ENCODE data around the gene TPPP. TPM values are rescaled to one million over a fixed set of nuclear protein-coding genes. Genes with fewer than 3 reads are reported as not detected.

The TPPP gene
- total and polyA plus RNA-seq, 2 donors (not counting 3 experiments of a cell fraction or from before 2014, with no cell fraction given): 0.04 to 0.09 TPM

DNA sequence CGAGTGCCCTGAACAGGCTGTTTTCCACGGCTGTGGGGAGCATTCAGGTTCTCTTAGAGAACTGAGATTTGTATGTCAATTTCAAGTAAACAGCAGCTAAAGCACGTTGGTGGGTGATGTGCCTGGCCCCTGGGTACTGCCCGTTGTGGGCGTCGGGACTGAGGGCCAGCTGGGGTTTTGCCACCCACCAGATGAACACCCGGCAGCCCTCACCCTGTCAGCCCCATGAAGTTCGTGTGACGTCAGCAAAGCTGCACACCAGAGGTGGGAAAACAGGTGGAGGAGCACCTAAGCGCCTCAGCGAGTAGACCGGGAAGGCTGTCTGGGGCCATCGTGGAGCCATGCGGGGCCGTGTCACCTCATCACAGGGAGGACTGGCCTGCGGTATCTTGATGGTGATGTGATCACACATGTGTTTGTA, 71.8 kb downstream of the TPPP start:
- TF ChIP-seq POLR2A (IDR thresholded peaks at IDR 0.05; ENCODE audit: low read depth, low read length) (no peak), GATA2 (IDR thresholded peaks at IDR 0.05; ENCODE audit: insufficient read depth, insufficient read length, low read depth, low read length) (no peak), MYC (IDR thresholded peaks at IDR 0.05; ENCODE audit: low read depth, low read length) (no peak), FOS (IDR thresholded peaks at IDR 0.05; ENCODE audit: borderline replicate concordance, insufficient read depth, low read length) (no peak), EZH2 (IDR thresholded peaks at IDR 0.05; ENCODE audit: borderline replicate concordance, low read depth, low read length, severe bottlenecking) (no peak), POLR2AphosphoS5 (IDR thresholded peaks at IDR 0.05; ENCODE audit: insufficient read depth, low read depth, low read length) (no peak), JUN (IDR thresholded peaks at IDR 0.05; ENCODE audit: borderline replicate concordance, insufficient read depth, insufficient read length, low read depth) (no peak)
- TF ChIP-seq, protein P1, sequence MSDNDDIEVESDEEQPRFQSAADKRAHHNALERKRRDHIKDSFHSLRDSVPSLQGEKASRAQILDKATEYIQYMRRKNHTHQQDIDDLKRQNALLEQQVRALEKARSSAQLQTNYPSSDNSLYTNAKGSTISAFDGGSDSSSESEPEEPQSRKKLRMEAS (IDR thresholded peaks at IDR 0.05; ENCODE audit: insufficient read depth, insufficient read length): no peak
- TF ChIP-seq, protein P2, sequence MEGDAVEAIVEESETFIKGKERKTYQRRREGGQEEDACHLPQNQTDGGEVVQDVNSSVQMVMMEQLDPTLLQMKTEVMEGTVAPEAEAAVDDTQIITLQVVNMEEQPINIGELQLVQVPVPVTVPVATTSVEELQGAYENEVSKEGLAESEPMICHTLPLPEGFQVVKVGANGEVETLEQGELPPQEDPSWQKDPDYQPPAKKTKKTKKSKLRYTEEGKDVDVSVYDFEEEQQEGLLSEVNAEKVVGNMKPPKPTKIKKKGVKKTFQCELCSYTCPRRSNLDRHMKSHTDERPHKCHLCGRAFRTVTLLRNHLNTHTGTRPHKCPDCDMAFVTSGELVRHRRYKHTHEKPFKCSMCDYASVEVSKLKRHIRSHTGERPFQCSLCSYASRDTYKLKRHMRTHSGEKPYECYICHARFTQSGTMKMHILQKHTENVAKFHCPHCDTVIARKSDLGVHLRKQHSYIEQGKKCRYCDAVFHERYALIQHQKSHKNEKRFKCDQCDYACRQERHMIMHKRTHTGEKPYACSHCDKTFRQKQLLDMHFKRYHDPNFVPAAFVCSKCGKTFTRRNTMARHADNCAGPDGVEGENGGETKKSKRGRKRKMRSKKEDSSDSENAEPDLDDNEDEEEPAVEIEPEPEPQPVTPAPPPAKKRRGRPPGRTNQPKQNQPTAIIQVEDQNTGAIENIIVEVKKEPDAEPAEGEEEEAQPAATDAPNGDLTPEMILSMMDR (IDR thresholded peaks at IDR 0.05; ENCODE audit: extremely low read depth in 1 of 2, insufficient read depth in 1 of 2, low read depth in 1 of 2, low read length in 2 of 2): no peak
- intact Hi-C loops (cut with micrococcal nuclease): no loop called here
- POLR2A ChIA-PET: no interaction called here
- no peak overlapping the region for H3K4me2 ChIP-seq (ENCODE audit: insufficient read depth, low read length)
- FAIRE-seq (no peak), DNase-seq (ENCODE audit: low read depth, low spot score) (no peak)
- H3K9me3 ChIP-seq (replicated peaks; ENCODE audit: control insufficient read depth, insufficient read depth, low read length): no peaks in the 10 kb centered on the region
- CTCF ChIA-PET: no interaction called here
- H2AFZ ChIP-seq (ENCODE audit: low read depth, low read length): no peak overlapping the region
- no peak overlapping the region for H3K27ac ChIP-seq (ENCODE audit: insufficient read depth, low read depth, low read length)
- H3K9me1 ChIP-seq (replicated peaks; ENCODE audit: control insufficient read depth, extremely low read depth, insufficient read depth, low read length): no peaks in the 10 kb centered on the region
- H3K27me3 ChIP-seq (ENCODE audit: control insufficient read depth in 2 of 2, insufficient read depth in 2 of 2, low read length in 2 of 2): no peaks in the 10 kb centered on the region
- peaks cover 0 to 8% of the 10 kb centered on the region in 2 experiments for H3K36me3 ChIP-seq (ENCODE audit: control insufficient read depth in 2 of 2, extremely low read depth in 1 of 2, insufficient read depth in 2 of 2, low read length in 2 of 2)
- no peaks in the 10 kb centered on the region for H3K4me1 ChIP-seq (ENCODE audit: control insufficient read depth, extremely low read depth, insufficient read depth, low read length)
- no TSS peak for BruUV-seq (replicated peaks)
- H3K9ac ChIP-seq (replicated peaks; ENCODE audit: extremely low read depth, insufficient read depth, low read length): no peak overlapping the region
- H3K79me2 ChIP-seq (ENCODE audit: control insufficient read depth, insufficient read depth, low read length): peaks cover 3% of the 10 kb centered on the region
- no peak overlapping the region for H3K4me3 ChIP-seq (replicated peaks in 1 of 3; ENCODE audit: insufficient read depth in 1 of 3, low read depth in 1 of 3, low read length in 3 of 3)
- dilution Hi-C loops (cut with MboI; ENCODE audit: extremely low pct_ligation_motif_present, low sequenced_read_pairs): no loop called here
- no peaks in the 10 kb centered on the region for H4K20me1 ChIP-seq (replicated peaks; ENCODE audit: control insufficient read depth, extremely low read depth, insufficient read depth, low read length)
